HS-5 (cell line): ENCODE measurements around the gene COL18A1.
A peak's percentile ranks its signal among the peaks of the same experiment; 100 is the strongest.

Experiments used
- DNase-seq: peaks from one replicate; pipeline ENCODE4 v3.0.0-alpha.2; 2012; ENCODE audit warnings: low read depth

The COL18A1 gene

DNA sequence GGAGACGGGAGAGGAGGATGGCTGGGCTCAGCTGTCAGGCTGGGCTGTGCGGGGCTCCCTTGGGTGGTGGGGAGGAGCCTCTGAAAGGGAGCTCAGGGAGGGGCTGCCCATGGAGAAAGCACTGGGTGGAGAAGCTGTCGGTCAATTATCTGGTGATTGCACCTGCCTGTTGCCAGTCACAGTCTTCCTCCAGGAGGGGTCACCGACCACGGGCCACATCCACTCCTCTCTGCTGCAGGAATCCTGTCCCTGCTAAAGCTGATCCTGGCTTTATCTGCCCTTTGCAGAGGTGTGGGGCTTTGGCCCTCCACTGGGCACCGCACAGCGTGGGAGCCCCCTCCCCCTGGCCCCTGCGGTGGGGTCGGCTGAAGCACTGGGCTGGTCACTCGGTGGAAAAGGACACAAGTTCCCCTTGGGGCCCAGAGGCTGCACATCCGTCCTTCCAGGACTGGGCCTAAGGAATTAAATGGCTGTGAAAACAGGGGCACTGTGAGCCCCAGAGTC is 21.8 kb upstream of the COL18A1 start:
- no peak for DNase-seq

DNA sequence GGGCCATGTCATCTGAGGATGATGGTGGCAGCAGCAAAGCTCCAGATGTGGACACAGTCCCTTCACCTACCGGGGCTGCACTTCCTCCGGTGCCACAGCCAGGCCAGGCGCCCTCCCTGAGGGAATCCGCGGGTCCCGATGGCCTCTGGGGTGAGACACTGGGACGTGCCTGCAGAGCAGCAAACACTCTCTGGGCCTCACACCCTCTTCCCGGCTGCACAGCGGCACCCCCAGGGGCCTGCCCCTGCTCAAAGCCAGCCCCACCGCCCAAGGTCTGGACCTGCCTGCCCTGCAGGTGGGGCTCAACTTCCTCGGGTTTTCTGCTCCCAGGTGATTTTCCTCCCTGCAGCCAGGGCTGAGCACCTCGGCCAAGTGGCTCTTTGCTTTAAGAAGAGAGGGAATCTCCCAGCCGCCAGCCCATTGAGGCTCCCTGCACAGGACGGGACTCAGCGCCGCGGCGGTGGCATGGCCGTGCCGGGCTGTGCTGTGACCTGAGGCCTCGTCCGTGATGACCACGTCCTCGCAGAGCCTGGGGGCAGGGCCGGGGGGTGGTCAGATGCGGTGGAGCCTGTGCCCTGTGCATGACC is 21.3 kb upstream of the COL18A1 start:
- DNase-seq = no peak

DNA sequence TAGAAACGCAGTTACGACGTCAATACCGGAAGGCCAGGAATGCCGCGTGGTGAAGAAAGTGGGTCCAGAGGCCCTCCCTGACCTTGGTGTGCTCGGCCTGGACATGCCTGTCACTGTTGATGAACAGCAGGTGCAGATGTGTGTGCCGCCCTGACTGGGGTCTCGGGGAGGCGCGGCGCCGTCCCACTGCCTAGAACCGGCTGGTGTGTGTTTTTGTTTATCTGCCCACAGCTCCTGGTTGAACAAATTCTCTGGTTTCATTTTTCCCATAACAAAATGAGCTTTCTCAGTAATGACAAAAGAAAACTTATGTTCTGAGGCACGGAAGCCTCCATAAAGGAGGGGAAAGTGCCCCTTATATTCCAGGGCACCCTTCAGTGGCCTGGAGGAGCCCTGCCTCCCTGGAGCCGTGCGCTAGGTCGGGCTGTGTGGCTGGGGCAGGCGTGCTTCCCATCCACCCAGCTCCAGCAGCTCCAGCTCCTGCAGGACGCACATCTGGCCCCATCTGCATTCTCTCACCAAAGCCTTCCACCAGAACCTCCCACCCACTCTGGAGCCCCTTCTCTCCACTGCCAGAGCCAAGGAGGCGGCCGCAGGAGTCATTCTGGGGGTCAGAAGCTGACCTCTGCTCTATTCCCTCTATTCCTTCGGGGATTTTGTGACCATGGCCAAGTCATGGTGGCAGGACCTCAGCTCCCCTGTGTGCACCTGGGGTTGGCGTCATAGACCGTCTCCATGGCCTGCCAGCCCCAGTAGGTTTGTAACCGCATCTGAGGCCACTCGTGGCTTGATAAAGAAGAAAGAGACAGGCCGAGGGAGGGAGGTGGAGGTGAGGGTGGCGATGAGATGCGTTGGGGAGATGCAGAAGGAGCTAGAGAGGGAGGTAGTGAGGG is 20.1 kb upstream of the COL18A1 start:
- DNase-seq = no peak

DNA sequence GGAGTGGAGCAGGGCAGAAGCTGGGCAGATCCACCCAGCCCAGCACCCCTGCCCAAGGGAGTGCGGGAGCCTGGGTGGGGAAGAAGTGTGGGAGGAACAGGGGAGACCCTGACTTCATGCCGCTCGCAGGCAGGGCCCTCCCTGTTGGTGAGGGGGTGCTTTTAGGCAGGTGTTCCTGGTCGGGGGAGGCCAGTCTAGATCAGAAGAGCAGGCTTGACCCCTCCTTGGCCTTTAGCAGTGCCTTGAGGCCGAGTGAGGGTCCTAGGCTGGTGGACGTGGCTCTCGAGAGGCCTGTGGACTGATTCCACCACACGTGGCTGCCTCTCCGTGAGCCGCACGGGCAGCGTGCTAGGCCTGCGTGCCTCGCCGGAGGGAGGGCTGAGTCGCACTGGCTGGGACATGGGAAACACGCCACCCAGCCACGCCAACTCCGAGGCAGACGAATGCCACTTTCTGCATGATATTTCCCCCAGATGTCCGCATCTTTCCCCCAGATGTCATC is 19.4 kb upstream of the COL18A1 start:
- no peak for DNase-seq

DNA sequence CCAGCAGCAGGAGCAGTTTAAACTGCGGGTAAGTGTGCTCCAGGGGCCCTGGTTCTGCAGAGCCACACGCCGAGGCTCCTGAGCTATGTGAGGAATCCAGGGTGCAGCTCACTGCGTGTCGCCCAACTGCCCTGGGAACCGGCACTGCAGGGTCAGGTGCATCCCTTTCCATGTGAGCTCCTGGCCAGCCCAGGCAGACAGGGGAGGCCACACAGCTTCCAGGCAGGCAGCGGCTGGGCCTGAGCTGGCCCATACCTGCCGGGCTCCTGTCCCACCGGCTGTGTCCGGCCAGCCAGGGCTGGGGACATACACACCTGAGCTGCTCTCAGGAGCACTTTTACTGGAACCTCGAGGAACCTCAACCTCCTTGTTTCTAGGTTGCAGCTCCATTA is 18.6 kb upstream of the COL18A1 start:
- DNase-seq = no peak

DNA sequence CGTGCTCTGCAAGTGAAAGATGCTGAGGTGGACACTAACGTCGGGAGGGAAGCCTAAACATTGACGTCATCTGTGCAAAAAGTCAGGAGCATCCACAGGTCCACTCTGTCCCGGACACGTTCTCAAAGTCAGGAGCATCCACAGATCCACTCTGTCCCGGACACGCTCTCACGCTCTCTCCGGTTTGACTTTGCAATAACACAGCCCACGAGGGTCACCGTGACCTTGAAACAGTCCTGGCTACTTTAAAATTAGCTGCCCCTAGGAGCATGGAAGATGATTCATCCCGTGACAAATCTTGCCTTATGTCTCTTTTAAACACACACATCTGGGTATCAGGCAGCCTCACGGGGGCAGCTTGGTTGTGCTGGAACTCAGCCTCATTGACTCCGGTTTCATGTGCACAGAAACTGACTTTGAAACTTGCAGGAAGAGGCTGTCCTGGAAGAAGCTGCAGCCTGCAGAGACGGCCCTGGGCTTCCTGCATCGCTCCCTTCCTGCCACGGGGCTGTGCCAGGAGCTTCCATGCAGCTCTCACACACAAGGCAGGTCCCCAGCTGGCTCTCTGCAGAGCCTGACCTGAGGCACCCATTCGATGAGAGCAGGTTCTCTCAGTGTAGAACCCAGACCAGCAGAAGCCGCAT is 18.1 kb upstream of the COL18A1 start:
- peak; percentile 67 for DNase-seq

DNA sequence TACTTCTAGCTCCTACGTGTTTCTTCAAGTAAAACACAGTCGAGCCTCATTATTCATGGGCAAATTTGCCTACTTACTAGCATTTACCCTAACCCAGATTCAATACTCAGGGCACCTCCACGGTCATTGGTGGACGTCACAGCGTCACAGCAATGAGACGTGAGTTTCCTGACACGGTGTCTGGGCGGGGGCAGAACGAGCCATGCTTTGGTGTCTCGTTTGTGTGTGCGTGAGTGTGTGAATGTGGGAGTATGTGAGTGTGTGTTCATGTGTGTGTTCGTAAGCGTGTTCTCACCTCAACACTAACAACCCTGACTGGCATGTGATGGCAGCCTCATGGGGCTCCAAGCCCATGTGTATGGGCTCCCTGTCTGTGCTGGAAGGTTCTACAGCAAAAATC is 17.5 kb upstream of the COL18A1 start:
- no peak for DNase-seq

DNA sequence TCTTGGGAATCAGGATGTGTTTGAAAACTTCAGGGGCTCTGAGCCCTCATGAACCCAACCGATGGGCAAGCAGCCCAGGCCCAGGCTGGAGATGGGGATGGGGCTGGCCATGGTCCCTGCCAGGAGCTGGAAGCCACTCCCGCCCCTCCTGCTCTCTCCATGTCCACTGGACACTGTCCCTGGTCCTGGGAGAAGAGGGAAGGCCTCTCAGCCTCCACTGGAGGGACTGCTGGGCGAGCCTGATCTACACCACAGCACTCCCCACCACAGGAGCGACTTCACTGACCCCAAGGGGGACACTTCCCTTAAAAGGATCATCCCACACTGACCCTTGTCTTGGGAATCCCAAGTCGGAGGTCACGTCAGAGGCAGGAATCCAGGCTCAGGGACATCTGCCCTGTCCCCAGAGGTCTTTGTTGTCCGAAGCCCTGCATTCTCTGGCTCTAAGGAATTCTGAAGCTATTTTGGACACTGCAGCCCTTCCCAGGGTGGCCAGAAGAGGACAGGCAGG is 16.9 kb upstream of the COL18A1 start:
- DNase-seq = no peak

DNA sequence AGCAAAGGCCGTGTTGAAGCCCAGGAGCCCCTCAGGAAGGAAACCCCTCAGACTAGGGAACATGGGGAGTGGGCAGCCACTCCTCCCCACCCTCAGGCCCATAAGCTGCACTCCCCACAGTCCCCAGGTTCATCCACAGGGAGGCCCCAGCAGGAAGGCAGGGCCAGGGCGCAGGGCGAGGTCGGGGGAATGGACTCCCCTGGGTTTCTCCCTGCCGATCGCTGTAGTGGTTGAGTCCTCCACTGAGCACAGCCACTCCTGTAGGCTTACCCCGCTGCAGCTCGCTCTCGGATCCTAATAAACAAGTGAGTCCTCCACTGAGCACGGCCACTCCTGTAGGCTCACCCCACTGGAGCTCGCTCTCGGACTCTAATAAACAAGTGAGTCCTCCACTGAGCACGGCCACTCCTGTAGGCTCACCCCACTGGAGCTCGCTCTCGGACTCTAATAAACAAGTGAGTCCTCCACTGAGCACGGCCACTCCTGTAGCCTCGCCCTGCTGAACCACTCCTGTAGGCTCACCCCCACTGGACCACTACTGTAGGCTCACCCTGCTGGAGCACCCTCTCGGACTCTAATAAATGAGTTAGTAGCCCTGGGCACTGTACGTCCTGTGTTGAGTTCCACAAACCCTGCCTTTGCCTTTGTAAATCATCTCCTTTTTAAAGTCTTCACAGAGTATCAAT is 16.2 kb upstream of the COL18A1 start:
- DNase-seq = no peak

DNA sequence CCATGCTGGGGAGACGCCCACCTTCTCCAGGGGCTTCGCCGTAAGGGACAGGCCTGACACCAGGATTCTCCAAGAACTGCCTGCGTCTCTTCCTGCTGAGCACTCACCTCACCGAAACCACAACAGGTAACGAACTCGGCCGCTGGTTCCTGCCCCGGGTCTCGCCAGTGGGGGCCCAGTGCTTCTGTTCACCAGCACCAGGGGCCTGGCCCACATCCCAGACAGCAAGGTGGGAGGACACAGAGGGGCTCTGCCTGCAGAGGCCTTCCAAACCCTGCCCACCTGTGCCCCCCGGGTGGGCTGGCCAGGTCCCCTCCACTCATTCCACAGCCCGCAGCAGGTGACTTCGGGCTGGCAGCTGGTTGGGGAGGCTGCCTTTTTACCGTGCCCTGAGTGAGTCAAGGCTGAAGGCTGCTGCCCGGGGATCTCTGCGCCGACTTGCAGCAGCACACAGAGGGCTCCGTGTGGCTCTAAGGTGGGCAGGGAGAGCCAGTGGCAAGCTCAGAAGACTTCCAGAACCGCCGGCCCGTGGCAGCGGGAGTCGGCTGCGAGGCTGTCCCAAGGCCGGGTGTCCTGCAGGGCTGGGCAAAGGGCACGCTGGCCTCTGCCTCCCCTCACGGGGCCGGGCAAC is 14.7 kb upstream of the COL18A1 start:
- no peak for DNase-seq

DNA sequence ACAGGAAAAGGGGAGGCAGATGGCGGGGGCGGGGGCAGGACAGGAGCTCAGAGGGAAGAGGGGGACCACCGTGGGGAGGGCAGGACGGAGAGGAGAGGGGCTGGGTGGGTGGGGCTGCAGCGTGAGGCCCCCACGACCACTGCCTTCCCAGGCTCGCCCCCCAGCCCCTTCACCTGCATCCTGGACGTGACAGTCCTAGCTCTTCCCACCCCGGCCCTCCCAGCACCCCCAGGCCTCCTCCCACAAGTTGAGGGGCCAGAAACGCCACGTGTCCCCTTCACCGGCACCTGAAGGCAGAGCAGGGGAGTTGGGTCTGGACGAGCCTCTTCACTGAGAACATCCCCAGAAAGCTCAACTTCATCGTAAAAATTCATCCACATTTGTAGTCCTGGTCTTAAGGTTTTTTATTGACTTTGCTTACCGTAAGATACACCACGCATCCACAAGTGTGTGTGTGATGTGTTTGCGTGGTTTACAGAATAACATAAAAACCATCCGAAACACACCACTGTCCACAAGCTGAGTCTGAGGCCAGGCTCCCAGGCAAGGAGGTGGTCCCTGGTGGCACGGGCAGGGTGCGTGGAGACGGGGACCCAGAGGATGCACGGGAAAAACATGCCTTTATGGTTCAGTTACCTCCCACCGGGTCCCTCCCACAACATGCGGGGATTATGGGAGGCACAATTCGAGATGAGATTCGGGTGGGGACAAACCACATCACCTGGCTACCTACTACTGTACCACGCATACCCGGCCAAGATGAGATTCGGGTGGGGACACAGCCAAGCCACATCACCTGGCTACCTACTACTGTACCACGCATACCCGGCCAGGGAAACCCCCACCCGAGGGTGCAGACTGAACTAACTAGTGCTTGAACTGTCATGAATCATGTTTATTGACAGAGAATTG is 13.9 kb upstream of the COL18A1 start:
- DNase-seq = no peak

DNA sequence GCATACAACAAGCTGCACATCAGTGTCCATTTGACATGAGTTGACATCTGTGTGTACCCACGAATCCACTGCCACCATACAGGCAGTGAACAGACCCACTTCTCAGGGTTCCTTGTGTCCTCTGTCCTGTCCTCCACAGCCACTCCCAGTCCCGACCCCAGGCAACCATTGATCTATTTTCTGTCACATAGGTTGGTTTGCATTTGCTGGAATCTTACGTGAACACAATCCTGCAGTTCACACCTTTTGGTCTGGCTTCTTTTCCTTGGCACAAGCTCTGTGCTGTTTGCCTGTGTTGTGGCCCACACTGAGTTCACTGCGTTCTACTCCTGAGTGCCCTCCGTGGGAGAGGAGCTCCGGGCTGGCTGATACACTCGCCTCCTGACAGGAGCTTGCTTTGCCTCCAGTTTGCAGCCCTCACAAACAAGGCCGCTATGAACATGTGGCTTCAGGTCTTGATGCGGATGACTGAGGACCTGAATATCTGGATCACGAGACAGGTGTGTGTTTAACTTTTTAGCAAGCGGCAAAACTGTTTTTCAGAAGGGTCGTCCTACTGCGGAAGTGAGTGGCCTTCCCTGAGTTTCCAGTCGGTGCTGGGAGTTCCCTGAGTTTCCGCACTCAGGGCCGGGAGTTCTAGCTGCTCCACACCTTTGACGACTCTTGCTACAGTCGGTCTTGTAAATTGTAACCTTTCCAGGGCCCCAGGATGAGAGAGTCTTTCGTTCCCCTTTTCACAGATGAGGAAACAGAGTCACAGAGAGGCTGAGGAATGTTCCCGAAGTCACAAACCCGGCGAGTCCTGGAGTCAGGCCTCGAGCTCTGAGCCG is 13.0 kb upstream of the COL18A1 start:
- DNase-seq = no peak

DNA sequence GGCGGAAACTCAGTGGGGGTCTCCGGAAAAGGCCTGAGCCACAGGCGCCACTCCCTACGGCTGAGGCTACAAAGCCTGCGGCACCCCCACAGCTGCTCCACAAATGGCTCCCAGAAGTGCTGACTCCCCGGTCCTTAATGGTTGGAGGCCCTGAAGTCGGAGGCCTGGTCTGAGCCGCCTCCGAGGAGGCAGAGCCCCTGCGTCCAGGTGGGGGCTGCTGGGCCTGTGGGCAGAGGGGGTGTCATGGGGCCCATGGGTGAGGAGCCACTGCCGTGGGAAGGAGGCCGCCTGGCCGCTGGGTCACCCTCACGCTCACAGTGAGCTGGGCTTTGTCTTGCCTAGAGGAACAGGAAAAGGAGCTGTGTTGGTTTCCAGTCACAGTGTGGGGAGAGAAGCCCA is 12.4 kb upstream of the COL18A1 start:
- DNase-seq = no peak

DNA sequence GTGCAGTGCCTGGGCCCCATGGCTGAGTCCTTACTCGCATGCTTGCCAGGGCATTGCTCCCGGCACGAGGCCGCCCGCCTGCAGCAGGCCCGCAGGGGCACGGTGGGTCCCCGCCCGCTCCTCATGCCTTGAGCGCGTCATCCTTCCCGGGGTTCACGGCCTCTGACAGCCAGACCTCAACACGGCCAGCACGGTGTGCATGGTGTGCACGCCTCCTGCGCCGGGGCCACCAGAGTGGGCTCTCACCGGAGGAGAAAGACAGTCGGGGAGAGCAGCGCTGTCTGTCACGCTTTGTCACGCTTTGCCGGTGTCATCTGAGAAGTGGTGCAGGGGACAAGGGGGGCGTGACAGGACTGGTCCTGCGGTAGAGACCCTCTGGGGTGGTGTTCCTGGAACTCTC is 11.9 kb upstream of the COL18A1 start:
- no peak for DNase-seq

DNA sequence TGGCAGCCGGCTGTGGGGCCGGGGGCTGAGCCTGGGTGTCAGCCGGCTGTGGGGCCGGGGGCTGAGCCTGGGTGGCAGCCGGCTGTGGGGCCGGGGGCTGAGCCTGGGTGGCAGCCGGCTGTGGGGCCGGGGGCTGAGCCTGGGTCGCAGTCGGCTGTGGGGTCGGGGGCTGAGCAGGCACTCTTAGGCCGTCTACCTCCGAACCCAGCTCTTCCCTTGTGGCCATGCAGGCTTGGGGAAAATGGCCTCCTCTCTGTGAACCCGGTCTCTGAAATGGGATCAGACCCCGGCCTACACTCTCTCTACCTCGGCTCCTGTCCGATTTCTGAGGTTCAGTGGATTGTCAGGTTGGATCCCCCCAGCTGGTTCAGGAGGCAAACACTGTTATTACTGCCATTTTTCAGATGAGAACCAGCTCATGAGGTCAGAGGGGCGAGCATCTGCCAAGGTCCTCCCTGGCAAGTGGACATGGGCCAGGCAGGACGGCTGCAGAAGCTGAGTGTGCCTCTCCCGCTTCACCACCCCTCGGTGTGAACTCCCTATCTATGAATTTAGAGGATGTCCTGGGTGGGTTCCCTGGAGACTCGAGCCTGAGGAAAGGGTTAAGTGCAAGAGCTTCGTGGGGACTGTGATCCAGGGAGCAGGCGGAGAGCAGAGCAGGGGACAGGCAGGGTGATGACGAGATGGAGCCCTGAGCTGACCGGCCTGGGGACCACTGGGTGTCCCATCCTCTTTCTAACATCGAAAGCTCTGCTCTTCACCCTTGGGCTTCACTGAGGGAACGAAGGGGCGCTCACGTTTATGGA is 10.9 kb upstream of the COL18A1 start:
- no peak for DNase-seq

DNA sequence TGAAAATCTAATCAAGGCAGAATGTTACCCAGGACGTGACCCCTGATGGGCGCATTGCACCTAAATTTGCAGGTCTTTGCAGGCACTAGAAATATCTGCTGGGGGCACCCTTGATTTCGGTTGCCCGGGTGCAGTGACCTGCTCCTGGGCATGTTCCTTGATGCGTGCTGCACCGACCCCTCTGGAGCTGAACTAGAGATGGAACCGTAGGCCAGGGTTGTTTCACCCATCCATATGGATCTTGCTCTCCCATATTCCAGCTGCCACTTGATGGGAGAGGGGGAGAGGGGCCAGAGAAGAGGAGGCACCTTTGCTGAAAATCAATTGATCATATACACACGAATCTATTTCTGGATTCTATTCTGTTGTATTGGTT is 8.4 kb upstream of the COL18A1 start:
- no peak for DNase-seq

DNA sequence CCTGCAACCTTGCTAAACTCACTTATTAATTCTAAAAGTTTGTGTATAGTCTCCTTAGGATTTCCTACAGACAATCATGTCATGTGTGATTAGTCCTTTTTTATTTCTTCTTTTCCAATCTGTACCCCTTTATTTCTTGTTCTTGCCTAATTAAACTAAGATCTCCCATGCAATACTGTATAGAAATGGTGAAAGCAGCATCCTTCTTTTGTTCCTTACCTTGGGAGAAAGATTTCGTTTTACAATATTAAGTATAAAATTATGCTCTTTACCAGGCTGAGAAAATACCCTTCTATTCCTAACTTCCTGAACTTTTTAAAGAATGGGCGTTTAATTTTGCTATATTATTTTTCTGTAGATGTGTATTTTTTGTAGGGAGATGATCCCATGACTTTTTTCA is 7.6 kb upstream of the COL18A1 start:
- no peak for DNase-seq

DNA sequence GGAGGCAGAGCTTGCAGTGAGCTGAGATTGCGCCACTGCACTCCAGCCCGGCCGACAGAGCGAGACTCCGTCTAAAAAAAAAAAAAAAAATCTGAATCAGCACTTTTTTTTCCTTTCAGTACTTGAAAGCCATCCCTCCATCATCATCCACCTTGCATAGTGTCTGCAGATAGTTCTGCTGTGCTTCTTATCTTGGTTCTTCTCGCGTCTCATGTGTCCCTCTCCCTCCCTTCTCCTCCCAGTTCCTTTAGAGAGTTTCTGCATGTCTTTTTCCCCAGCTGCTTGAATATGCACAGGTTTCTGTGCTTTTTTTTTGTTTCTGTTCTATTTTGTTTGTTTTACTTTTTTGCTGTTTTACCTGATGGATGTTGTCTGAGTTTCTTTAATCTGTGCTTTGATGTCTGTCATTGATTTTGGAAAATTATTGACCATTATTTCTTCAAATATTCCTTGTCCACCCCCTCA is 3.9 kb upstream of the COL18A1 start:
- no peak for DNase-seq
